DMS114 treated with DMSO at 0.1 percent for 48 hours (cell line): Measurements from ENCODE around the gene PRICKLE2.

ENCODE experiments used
- DNase-seq: peaks from one replicate; lab custom pipeline; 2025; ENCODE audit not compliant: unreplicated experiment; lab: John Stamatoyannopoulos, UW

Gene PRICKLE2

GRCh38 chr3:64134882-64135281 is 90.4 kb downstream of the PRICKLE2 start:
- DNase-seq: no peak

- DNase-seq: no peak
These were observed 91.3 kb downstream of the PRICKLE2 start for GRCh38 chr3:64133987-64134386.

GRCh38 chr3:64133272-64133671 is 92.0 kb downstream of the PRICKLE2 start:
- no peak for DNase-seq

DNA sequence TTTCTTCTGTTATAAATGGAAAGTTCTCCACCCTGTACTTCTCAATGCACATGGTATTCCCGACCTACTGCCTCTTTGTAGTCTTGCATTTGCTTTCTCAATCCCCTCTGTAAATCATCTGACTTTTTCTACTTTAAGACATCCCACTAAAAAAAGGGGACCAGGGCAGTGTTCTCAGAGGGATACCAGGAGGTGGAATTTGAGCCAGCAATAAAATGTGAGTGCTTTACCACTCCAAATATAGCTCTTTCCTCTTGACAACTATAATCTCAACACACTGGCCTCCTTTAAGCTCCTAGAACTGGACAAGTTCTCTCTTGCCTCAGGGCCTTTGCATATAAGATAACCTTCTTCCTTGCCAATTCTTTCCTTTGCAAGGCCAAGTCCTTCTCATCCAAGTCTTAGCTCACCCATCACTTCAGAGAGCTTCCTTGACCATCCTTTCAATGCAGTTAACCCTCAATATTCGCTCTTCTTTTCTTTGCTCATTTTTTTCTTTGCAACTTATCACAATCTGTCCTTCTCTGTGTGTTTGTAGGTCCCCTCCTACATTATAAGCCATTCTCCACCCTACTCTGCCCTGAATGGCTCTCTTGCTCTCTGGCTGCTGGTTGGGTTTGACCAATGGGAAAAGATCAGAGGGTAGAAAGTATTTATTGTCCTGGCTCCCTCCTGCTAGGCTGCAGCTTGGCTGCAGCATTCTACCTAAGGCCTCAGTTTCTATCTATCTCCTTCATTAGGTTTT is 93.4 kb downstream of the PRICKLE2 start:
- no peak for DNase-seq

GRCh38 chr3:64130436-64130835 is 94.8 kb downstream of the PRICKLE2 start:
- no peak for DNase-seq

- DNase-seq: no peak
These were observed 95.7 kb downstream of the PRICKLE2 start for GRCh38 chr3:64129581-64129980.

GRCh38 chr3:64129106-64129505 is 96.2 kb downstream of the PRICKLE2 start:
- DNase-seq: no peak

DNA sequence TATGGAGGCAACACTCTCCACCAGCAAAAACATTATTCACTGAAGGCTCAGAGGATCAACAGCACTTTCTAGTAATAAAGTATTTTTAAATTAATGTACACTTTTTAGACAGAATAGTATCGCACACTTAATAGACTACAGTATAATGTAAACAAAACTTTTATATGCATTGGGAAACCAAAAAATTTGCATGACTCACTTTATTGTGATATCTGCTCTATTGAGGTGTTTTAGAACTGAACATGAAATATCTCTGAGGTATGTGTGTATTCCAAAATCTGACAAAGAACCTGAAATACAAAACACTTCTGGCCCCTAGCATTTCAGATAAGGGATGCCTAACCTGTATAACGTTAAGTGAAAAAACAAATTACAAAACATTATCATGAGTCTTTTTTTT is 99.7 kb downstream of the PRICKLE2 start:
- no peak for DNase-seq

DNA sequence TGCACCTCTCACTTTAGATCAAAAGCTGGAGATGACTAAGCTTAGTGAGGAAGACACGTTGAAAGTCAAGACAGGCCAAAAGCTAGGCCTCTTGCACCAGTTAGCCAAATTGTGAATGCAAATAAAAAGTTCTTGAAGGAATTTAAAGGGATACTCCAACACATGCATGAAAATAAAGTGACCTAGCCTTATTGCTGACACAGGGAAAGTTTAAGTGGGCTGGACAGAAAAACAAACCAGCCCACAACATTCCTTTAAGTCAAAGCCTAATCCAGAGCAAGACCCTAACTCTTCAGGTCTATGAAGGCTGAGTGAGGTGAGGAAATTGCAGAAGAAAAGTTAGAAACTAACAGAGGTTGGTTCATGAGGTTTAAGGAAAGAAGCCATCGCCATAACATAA is 101.3 kb downstream of the PRICKLE2 start:
- DNase-seq: no peak

DNA sequence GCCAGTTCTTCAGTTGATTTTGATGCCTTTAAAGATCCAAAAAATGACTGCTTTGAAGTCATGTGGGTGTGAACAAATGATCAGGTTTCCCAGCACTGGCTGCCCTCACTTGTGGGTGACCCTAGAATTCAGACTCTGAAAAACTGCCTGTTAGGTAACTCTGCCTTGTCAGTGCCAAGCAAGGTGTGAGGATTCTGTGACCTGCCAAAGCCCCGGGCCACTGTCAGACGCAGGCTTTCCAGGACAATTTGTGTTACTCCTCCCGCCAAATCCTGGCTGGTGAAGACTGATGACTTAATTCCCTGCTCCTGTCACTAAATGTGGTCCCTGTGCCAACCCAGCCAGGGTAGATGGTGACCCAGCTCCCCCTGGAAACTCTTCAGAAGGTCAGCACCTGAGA is 102.8 kb downstream of the PRICKLE2 start:
- no peak for DNase-seq

DNA sequence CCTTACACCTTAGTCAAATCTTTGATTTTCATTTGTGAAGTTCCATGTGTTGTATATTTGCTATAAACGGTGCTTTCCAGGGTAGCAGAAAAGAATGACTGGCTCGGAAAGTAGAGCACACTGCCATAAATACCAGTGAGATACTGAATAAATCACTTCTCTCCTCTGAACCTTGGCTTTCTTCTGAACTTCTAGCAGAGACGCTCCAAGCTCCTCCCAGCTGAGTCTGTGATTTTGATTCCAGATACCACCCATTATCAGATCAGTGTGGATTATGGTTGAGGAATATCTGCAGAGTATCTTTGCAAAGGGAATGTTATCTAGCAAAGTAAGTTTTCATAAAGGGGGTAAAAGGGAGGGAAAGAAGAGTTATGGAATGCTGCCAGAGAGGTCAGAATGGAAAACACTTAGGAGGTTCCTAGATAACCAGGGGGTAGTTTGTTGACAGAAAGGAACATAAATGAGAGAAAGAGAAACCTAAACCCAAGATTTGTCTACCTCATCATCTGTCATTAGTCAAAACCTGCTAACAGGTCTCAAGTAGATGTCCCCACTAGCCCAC is 103.4 kb downstream of the PRICKLE2 start:
- no peak for DNase-seq

DNA sequence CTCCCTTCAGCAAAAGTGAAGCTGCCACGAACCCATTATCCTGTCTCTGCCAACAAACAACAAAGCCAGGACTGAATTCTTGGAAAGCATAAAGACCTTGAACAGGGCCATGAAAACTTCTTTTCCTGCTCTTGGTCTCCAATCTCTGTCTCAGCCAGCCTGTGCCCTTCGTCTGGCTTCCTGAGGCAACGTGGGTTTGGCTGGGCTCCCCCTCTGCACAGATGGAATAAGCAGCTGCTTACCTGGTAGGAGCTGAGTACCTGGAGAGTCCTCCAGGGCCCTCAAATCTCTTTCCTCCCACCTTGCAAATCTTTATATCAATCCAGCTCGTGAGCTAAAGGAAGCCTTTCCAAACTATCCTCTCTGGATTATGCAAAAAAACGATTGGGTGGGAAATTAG is 104.4 kb downstream of the PRICKLE2 start:
- DNase-seq: no peak

- no peak for DNase-seq
These were observed 107.8 kb downstream of the PRICKLE2 start for GRCh38 chr3:64117483-64117882.

GRCh38 chr3:64114651-64115050 is 110.6 kb downstream of the PRICKLE2 start:
- no peak for DNase-seq

DNA sequence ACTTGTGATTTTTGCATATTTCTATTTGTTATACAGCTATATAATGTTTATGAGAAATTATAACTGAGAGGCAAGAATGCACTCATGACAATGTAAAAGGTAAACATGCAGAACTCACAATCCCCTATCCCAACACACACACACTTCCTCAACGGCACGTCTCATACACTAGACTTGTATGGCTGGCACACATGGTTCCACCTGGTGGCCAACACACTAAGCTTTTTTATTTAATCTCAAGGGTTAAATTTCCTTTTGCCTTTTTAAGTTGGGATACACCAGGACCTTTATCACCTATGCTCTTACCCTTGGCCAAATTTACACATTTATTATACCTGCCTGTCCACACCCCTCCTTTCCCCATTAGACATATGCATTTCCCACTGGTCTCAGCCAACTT is 113.4 kb downstream of the PRICKLE2 start:
- DNase-seq: no peak

DNA sequence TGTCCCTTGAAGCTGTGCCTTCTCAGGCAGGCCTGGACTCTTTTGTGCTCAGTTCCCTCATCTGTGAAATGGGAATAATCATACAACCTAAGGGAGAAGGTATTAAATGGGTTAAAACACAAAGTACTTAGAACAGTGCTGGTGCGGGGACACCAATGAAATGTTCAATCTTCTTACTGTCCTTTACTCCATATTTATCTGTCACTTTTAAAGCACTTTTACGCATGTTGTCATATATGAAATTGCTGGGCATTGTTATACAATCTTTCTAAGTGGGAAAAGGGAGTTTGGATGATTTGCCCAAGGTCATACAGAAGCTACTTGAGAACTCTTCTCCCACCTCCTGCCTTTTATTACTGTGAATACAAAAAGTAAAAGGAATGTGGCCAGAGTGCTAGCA is 114.2 kb downstream of the PRICKLE2 start:
- DNase-seq: no peak

DNA sequence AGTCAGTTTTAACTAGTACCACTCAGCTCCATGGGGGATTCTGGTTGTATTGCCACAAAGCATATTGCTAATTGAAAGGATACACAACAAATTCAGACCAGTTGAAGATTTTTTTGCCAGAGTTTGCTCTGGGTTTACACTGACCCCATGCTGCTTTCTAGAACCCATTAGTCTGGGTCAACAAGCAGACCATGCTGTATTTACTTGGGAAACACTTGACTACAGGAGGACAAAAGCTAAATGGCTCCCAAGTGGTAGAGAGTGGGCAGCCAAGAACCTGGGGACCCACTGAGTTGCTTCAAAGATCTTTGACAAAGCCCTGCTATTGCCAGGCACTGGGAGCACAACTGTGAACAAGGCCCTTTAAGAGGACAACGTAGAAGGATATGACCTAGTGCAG is 115.2 kb downstream of the PRICKLE2 start:
- no peak for DNase-seq

DNA sequence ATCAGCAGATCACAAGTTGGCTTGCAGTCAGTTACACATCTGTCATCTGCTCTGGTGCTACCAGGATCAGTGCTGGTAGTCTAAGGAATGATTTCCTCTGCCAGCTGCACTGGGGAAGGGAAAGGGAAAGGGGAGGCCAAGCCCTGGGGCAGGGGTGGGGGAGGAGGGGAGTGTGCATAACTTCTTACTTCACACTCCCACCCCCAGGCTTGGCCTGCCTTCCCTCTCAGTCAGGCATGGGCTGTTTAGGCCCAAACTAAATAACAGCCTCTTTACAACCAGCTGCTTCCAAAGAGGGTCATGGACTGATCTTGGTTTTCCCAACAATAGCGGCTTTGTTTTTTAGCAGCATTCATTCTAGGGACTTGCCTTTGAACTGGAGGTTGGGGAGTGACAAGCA is 115.8 kb downstream of the PRICKLE2 start:
- no peak for DNase-seq

DNA sequence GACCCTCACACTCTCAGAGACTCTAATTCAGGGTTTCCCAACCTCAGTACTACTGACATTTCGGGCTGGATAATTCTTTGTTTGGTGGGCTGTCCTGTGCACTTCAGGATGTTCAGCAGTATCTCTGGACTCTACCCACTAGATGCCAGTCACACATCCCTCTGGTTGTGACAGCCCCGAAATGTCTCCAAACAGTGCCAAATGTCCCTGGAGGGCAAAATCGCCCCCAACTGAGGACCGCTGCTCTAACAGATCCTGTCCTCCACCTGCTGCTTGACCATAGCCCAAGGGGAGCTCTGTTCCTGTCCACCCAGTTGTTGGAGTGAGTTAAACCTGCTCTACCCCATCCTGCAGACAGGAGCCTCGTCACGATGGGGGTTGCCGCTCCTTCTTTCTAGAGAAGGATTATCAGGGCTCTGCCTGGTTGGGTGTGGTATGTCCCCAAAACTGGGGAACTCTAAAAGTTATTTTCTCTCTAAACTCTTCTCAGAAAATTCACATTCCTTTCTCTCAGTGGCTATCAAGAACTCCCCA is 116.4 kb downstream of the PRICKLE2 start:
- DNase-seq: no peak

DNA sequence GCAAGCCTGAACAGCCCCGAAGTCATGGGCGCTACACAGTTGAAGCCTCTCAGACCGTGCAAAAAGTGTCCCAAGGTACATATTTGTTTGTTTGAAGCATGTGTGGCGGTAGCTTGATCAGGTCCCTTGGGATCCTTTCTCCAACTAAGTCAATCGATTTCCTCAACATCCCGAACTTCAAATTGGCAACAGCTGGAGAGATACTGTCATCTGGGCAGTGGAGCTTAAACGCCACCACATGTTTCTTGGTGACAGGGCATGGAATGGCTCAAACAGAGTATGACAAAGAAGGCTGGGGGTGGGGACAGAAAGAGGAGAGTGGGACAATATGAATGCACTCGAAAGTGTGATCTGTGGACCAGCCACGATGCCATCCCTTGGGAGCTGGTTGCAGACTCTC is 117.0 kb downstream of the PRICKLE2 start:
- no peak for DNase-seq

- no peak for DNase-seq
These were observed 118.1 kb downstream of the PRICKLE2 start for GRCh38 chr3:64107190-64107589.

GRCh38 chr3:64105816-64106215 is 119.5 kb downstream of the PRICKLE2 start:
- DNase-seq: no peak

- DNase-seq: no peak
These were observed 120.6 kb downstream of the PRICKLE2 start for GRCh38 chr3:64104691-64105111.
